Breast epithelium (tissue), 4 donors: ENCODE measurements around the gene TMEM141. TPM values are rescaled to one million over a fixed set of nuclear protein-coding genes. Genes with fewer than 3 reads are reported as not detected.

ENCODE experiments used
- DNase-seq, 2 donors: peaks; one replicate each; pipeline ENCODE4 v3.0.0-alpha.2; 2019; ENCODE audit warnings: low spot score in 2 of 2
- H3K27ac ChIP-seq, 2 donors: fragments of 200-600 bp; sonication (generic) in 1 of 2; one replicate each; pipeline ENCODE4 v1.5.1; 2016 to 2019; ENCODE audit warnings: mild to moderate bottlenecking in 1 of 2
- H3K27me3 ChIP-seq, 2 donors: fragments of 200-600 bp; sonication (generic) in 1 of 2; one replicate each; pipeline versions ENCODE4 v1.5.1 to v1.6.0; 2017 to 2019; ENCODE audit warnings: control low read depth in 1 of 2, mild to moderate bottlenecking in 1 of 2
- H3K36me3 ChIP-seq: fragments of 200-600 bp; one replicate; pipeline ENCODE4 v1.5.1; 2019
- H3K4me1 ChIP-seq, 2 donors: fragments of 200-600 bp; sonication (generic); one replicate each; pipeline ENCODE4 v1.5.1; 2016 to 2019; ENCODE audit warnings: control low read depth in 1 of 2
- H3K4me3 ChIP-seq, 3 donors: fragments of 200-600 bp; sonication (generic); 1 replicate in 2 of 3; 2 replicates in 1 of 3; pipeline ENCODE4 v1.5.1; 2016 to 2019; ENCODE audit warnings: mild to moderate bottlenecking in 3 of 3, moderate library complexity in 2 of 3
- H3K9me3 ChIP-seq, 2 donors: fragments of 200-600 bp; sonication (generic) in 1 of 2; one replicate each; pipeline ENCODE4 v1.5.1; 2016 to 2019; ENCODE audit warnings: control low read depth in 1 of 2
- POLR2A ChIP-seq: fragments of 450-650 bp; IDR thresholded peaks from one replicate; pipeline ENCODE4 v1.6.1; 2016; ENCODE audit warnings: antibody characterized with exemption, mild to moderate bottlenecking, moderate library complexity
- POLR2AphosphoS5 ChIP-seq, 3 donors: sonication (generic); formaldehyde crosslinking; IDR thresholded peaks; one replicate each; pipeline ENCODE4 v1.6.1; 2017; ENCODE audit warnings: antibody characterized with exemption in 3 of 3
- intact Hi-C: fragments of 100-400 bp; cut with DNase I; formaldehyde crosslinking; loops from one replicate; pipeline ENCODE4 v1.15.1; 2023; ENCODE audit warnings: low total_unique reads
- total RNA-seq, 3 donors: library from RNA; depleted of rRNA; stranded (reverse); fragments of >200 nt; gene quantifications; one replicate each; pipeline ENCODE4 v1.1.0, GENCODE V29; 2016
- TF ChIP-seq, protein P1 (sequence below), 3 donors: fragments of 450-650 bp; IDR thresholded peaks; one replicate each; pipeline ENCODE4 v1.5.1; 2016 to 2017; ENCODE audit warnings: antibody characterized with exemption in 3 of 3, mild to moderate bottlenecking in 3 of 3, moderate library complexity in 3 of 3

TMEM141 gene
- total RNA-seq, 3 donors from 2014 or later = 85.8 to 121 (median 103) TPM

DNA sequence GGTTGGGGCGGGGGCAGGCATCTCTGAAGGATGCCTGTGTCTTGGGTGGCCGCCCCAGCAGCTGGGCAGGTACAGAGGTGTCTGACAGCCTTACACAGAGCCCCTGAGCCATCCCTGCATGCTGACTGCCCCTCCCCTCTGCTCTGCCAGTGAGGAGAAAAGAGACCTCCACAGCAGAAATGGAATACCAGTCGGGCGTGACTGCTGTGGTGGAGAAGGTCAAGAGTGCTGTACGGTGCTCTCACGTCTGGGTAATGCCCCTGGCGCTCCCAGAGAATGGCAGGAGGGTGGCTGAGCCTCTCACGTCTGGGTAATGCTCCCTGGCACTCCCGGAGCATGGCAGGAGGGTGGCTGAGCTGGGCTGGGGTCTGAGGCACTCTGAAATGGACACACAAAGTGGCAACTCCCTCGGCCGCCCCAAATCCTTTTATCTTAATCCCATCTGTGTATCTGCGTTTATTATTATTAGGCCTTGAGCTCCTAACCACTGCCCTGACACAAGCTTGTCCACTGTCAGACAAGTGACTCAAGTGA is 14.1 kb downstream of the TMEM141 start:
- H3K36me3 ChIP-seq = no peaks in the 10 kb centered on the region
- intact Hi-C loops = loop anchor here (5.0 kb wide), 1 partner anchor 277 kb away; no protein-coding TSS in a partner anchor

DNA sequence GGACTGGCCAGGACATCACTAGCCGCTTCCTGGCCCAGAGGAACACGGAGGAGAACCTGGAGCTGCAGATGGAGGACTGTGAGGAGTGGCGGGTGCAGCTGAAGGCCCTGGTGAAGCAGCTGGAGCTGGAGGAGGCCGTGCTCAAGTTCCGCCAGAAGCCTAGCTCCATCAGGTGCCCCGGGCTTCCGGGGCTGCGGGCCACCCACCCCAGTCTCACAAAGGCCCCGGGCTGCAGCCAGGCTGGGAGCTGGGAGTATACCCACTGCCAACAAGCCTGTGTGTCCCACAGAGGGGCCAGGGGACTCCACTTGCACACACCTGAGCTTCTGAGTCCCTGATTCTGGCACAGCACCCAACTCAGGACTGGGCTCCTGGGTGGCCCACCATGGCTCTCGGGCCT is 14.9 kb downstream of the TMEM141 start:
- Histone ChIP-seq H3K27ac (no peak overlapping the region), H3K9me3 (no peaks in the 10 kb centered on the region), H3K4me1 (peaks cover 7 to 26% of the 10 kb centered on the region in 2 donors), H3K27me3 (no peaks in the 10 kb centered on the region), H3K36me3 (no peaks in the 10 kb centered on the region), H3K4me3 (peak overlapping the region in 1 of 3 donors; percentile 100)
- TF ChIP-seq, protein P1, sequence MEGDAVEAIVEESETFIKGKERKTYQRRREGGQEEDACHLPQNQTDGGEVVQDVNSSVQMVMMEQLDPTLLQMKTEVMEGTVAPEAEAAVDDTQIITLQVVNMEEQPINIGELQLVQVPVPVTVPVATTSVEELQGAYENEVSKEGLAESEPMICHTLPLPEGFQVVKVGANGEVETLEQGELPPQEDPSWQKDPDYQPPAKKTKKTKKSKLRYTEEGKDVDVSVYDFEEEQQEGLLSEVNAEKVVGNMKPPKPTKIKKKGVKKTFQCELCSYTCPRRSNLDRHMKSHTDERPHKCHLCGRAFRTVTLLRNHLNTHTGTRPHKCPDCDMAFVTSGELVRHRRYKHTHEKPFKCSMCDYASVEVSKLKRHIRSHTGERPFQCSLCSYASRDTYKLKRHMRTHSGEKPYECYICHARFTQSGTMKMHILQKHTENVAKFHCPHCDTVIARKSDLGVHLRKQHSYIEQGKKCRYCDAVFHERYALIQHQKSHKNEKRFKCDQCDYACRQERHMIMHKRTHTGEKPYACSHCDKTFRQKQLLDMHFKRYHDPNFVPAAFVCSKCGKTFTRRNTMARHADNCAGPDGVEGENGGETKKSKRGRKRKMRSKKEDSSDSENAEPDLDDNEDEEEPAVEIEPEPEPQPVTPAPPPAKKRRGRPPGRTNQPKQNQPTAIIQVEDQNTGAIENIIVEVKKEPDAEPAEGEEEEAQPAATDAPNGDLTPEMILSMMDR (IDR thresholded peaks at IDR 0.05) = no peak
- no peak for TF ChIP-seq POLR2A
- TF ChIP-seq POLR2AphosphoS5 (IDR thresholded peaks at IDR 0.05) = no peak
- intact Hi-C loops = loop anchor here (5.0 kb wide), 1 partner anchor 276 kb away; no protein-coding TSS in a partner anchor
- DNase-seq = no peak

More for the DNA sequence above, 14.1 kb downstream of the TMEM141 start:
- Histone ChIP-seq H3K4me3 (no peak overlapping the region), H3K9me3 (no peaks in the 10 kb centered on the region), H3K4me1 (peaks cover 7 to 28% of the 10 kb centered on the region in 2 donors), H3K27ac (no peak overlapping the region), H3K27me3 (no peaks in the 10 kb centered on the region)
- DNase-seq = no peak
- no peak for TF ChIP-seq POLR2AphosphoS5 (IDR thresholded peaks at IDR 0.05)
- TF ChIP-seq, protein P1 (IDR thresholded peaks at IDR 0.05) = no peak

DNA sequence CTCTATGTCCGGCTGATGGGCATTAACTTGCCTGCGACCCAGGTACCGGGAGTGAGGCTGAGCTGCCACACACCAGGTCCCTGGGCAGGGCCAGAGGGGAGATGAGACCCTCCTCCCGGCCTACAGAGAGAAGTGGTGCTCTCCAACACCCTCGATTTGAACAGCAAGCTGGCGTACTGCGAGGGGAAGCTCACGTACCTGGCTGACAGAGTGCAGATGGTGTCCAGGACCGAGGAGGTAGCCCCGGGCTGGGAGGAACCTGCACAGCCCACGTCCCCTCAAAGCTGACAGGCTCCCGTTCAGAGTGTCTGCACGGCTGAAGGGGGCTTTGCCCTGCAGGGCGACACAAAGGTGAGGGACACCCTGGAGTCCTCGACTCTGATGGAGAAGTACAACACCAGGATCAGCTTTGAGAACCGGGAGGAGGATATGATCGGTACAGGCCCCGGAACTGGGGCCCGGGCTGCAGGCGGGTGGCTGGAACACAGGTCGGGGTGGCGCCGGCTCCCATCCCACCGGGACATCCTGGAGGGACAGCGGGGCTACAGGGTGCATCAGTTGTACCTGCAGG is 15.6 kb downstream of the TMEM141 start:
- no peak for TF ChIP-seq POLR2A
- TF ChIP-seq, protein P1 (IDR thresholded peaks at IDR 0.05) = no peak
- TF ChIP-seq POLR2AphosphoS5 (IDR thresholded peaks at IDR 0.05) = no peak
- Histone ChIP-seq H3K4me3 (peak overlapping the region; percentile 94 to 100 (median 99)), H3K9me3 (no peaks in the 10 kb centered on the region), H3K27me3 (no peaks in the 10 kb centered on the region), H3K4me1 (peaks cover 7 to 26% of the 10 kb centered on the region in 2 donors), H3K36me3 (no peaks in the 10 kb centered on the region), H3K27ac (peak overlapping the region; percentile 84 to 96)
- intact Hi-C loops = loop anchor here (5.0 kb wide), 1 partner anchor 276 kb away; no protein-coding TSS in a partner anchor
- DNase-seq = no peak

DNA sequence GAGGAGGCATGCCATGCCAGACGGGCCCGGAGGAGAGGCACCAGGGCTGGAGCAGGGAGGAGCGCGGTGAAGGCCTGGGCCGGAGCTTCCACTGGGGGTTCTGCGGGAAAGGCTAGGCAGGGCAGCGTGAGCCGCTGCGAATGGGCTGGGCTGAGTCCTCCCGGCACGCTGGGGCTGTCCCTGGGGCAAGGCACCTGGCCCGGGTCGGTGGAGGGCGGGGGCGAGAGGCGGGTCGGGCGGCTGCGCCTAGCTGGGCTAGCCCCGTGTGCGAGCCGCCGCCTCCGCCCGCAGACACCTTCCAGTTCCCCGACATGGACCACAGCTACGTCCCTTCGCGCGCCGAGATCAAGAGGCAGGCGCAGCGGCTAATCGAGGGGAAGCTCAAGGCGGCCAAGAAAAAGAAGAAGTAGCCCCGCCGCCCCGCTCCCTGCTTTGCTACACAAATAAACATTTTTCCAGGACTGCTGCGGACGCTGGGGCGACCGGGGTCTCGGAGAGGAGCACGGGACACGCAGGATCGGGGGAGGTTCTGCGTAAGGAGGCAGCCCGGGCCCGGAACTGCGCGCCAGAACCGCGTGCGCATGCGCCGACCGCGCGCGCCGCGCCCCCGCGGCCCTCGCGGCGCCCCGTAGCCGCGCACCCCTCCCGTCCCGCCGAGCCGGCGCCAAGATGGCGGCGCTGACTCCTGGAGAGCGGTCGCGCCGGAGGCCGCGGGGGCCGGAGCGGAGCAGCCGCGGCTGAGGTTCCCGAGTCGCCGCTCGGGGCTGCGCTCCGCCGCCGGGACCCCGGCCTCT is 16.3 kb downstream of the TMEM141 start, which contains the start of gene RABL6:
RABL6 (plus strand) TSS at position 668 of the 794 bp plus-strand sequence. CDS start 249 bp downstream, outside the sequence.
- intact Hi-C loops = loop anchor here (5.0 kb wide), 1 partner anchor 275 kb away; no protein-coding TSS in a partner anchor
- H3K4me1 ChIP-seq = peaks cover 7 to 26% of the 10 kb centered on the region in 2 donors
- DNase-seq = peak; percentile 59 to 65
- TF ChIP-seq POLR2AphosphoS5 (IDR thresholded peaks at IDR 0.05) (peak; percentile 55 to 61 (median 56)), POLR2A (no peak)
- TF ChIP-seq, protein P1 (IDR thresholded peaks at IDR 0.05) = peak in 1 of 3 donors; percentile 16
- H3K27ac ChIP-seq = peak within 1 kb of the TSS; percentile 84 to 96
- H3K4me3 ChIP-seq = peak within 1 kb of the TSS; percentile 94 to 100 (median 99)
- no peaks in the 10 kb centered on the region for H3K9me3 ChIP-seq
- H3K36me3 ChIP-seq = no peaks in the 10 kb centered on the region
- no peaks in the 10 kb centered on the region for H3K27me3 ChIP-seq
